OCI-LY3 (cell line): ENCODE data around the gene SIGLEC7.
"Not testable (repeated sequence)": the region's sequence is repeated elsewhere in the genome, so short reads cannot be mapped to it uniquely, and the experiment has no call there.

Experiments
- H2AFZ ChIP-seq: fragments of 200-600, 300-600 bp; shearing (Covaris generic); 2 replicates; pipeline ENCODE4 v1.6.0; 2014; ENCODE audit warnings: antibody characterized with exemption, low read depth, low read length
- H3K27ac ChIP-seq: fragments of 200-600, 300-600 bp; sonication (generic); 2 replicates; pipeline ENCODE4 v1.5.1; 2014; ENCODE audit warnings: mild to moderate bottlenecking, low read length, moderate library complexity, mixed read lengths
- H3K27me3 ChIP-seq: fragments of 200-600, 300-600 bp; sonication (generic); 2 replicates; pipeline ENCODE4 v1.6.1; 2014; ENCODE audit warnings: low read depth, low read length, mixed read lengths
- H3K36me3 ChIP-seq: fragments of 200-600, 300-600 bp; sonication (generic); replicated peaks from 2 replicates; pipeline ENCODE3; 2014; ENCODE audit warnings: low read depth, low read length, mixed read lengths
- H3K4me1 ChIP-seq: fragments of 300-600, 200-600 bp; sonication (generic); 2 replicates; pipeline ENCODE4 v1.6.1; 2014; ENCODE audit warnings: low read length, mixed read lengths
- H3K4me2 ChIP-seq: fragments of 200-600, 300-600 bp; sonication (generic); 2 replicates; pipeline ENCODE4 v1.6.1; 2014; ENCODE audit warnings: low read length, mixed read lengths
- H3K4me3 ChIP-seq: fragments of 300-600, 200-600 bp; sonication (generic); 2 replicates; pipeline ENCODE4 v1.5.1; 2014; ENCODE audit warnings: antibody characterized with exemption, mild to moderate bottlenecking, low read length, moderate library complexity
- H3K79me2 ChIP-seq: fragments of 300-600, 200-600 bp; shearing (Covaris generic); 2 replicates; pipeline ENCODE4 v1.6.1; 2014; ENCODE audit warnings: mild to moderate bottlenecking, low read length, mixed read lengths
- H3K9ac ChIP-seq: fragments of 300-600, 200-600 bp; shearing (Covaris generic); 2 replicates; pipeline ENCODE4 v1.6.0; 2014; ENCODE audit warnings: mild to moderate bottlenecking, low read length, moderate library complexity
- H3K9me3 ChIP-seq: fragments of 200-600, 300-600 bp; shearing (Covaris generic); 2 replicates; pipeline ENCODE4 v1.6.1; 2014; ENCODE audit warnings: low read length, mixed read lengths; ENCODE audit not compliant: insufficient read depth
- H4K20me1 ChIP-seq: fragments of 200-600, 300-600 bp; sonication (generic); 2 replicates; pipeline ENCODE4 v1.6.1; 2016; ENCODE audit warnings: low read length, mixed read lengths; ENCODE audit not compliant: insufficient read depth
- EZH2phosphoT487 ChIP-seq: fragments of 200-600 bp; shearing (Covaris generic); IDR thresholded peaks from 2 replicates; pipeline ENCODE4 v1.6.1; 2018; ENCODE audit warnings: antibody characterized with exemption, mixed run types, low read depth
- TF ChIP-seq, protein P1 (sequence below): fragments of 200-600, 300-600 bp; sonication (generic); IDR thresholded peaks from 2 replicates; pipeline ENCODE4 v1.5.1; 2014; ENCODE audit warnings: antibody characterized with exemption, low read length, low read depth

Gene SIGLEC7

DNA sequence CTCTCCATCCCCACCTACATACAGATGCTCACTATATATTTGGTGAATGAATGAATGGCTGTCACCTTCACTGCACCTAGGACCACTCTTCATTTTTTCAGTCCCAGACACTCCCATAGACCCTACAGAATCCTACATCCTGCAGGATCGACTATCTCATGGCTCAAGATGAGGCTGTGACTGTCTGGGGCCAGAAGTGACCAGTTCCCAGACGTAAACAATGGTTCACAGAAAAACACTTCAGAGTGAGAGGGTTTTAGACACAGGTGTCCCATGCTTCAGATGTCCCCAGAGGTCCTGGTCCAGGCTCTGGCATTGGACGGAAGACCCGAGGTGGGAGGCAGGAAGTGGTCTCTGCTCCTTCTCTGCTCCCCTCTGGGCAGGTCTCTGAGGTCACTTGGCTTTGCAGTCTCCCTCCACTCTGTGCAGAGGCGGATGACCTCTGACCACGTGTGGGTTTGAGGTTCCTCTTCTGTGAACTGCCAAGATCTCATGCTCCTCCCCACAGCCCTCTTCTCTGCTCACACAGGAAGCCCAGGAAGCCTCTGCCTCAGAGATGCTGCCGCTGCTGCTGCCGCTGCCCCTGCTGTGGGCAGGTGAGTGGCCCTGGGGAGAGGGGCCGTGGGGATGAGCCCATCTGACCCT, 24.9 kb downstream of the SIGLEC7 start:
- H3K27ac ChIP-seq: no peak overlapping the region
- peaks cover 49% of the 10 kb centered on the region for H3K27me3 ChIP-seq
- no peak overlapping the region for H3K4me3 ChIP-seq
- peak overlapping the region; percentile 15; the same call in 1 of the 2 replicates for H2AFZ ChIP-seq
- H3K9ac ChIP-seq: no peak overlapping the region
- no peaks in the 10 kb centered on the region for H3K36me3 ChIP-seq
- H4K20me1 ChIP-seq: no peaks in the 10 kb centered on the region
- 0 out of 2 replicates have a peak overlapping the region, but pooled peaks have one; percentile 8 for H3K4me2 ChIP-seq
- no peak for TF ChIP-seq EZH2phosphoT487
- TF ChIP-seq, protein P1, sequence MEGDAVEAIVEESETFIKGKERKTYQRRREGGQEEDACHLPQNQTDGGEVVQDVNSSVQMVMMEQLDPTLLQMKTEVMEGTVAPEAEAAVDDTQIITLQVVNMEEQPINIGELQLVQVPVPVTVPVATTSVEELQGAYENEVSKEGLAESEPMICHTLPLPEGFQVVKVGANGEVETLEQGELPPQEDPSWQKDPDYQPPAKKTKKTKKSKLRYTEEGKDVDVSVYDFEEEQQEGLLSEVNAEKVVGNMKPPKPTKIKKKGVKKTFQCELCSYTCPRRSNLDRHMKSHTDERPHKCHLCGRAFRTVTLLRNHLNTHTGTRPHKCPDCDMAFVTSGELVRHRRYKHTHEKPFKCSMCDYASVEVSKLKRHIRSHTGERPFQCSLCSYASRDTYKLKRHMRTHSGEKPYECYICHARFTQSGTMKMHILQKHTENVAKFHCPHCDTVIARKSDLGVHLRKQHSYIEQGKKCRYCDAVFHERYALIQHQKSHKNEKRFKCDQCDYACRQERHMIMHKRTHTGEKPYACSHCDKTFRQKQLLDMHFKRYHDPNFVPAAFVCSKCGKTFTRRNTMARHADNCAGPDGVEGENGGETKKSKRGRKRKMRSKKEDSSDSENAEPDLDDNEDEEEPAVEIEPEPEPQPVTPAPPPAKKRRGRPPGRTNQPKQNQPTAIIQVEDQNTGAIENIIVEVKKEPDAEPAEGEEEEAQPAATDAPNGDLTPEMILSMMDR: no peak
- no peaks in the 10 kb centered on the region for H3K9me3 ChIP-seq
- peaks cover 17% of the 10 kb centered on the region for H3K4me1 ChIP-seq
- H3K79me2 ChIP-seq: no peaks in the 10 kb centered on the region

DNA sequence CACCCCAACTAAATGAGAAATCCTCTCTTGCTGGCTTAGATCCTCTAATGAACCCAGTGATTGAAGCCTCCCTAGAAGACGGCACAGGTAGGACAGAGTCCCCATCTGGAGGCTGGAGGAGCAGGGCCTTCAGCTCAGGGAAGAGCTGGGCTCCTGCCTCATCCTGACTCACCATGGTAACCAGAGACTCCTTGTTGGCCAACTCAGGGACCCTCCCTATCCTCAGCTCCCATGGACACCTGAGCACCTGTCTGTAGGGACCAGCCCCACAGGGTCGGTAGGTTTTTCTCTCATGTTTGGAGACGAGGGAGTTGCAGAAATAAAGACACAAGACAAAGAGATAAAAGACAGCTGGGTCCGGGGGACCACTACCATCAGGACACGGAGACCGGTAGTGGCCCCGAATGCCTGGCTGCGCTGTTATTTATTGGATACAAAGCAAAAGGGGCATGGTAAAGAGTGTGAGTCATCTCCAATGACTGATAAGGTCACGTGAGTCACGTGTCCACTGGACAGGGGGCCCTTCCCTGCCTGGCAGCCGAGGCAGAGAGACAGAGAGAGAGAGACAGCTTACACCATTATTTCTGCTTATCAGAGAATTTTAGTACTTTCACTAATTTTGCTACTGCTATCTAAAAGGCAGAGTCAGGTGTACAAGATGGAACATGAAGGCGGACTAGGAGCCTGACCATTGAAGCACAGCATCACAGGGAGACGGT, 26.6 kb downstream of the SIGLEC7 start:
- TF ChIP-seq EZH2phosphoT487: no peak
- TF ChIP-seq, protein P1: no peak
- peaks cover 8% of the 10 kb centered on the region for H3K4me1 ChIP-seq
- peak overlapping the region; percentile 34; the same call in 1 of the 2 replicates for H3K4me3 ChIP-seq

DNA sequence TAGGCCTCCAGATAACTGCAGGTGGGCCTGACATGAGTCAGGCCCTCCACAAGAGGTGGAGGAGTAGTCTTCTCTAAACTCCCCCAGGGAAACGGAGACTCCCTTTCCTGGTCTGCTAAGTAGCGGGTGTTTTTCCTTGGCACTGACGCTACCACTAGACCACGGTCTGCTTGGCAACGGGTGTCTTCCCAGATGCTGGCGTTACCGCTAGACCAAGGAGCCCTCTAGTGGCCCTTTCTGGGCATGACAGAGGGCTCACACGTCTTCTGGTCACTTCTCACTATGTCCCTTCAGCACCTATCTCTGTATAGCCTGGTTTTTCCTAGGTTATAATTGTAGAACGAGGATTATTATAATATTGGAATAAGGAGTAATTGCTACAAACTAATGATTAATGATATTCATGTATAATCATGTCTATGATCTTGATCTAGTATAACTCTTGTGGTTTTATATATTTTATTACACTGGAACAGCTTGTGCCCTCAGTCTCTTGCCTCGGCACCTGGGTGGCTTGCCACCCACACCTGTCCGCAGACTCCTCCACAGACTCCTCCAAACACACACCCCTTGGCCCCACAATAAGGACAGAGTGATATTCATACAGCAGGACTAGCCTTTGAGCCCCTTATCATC, 27.3 kb downstream of the SIGLEC7 start:
- H3K27me3 ChIP-seq: peaks cover 58% of the 10 kb centered on the region
- not testable (repeated sequence) for H4K20me1 ChIP-seq, H3K36me3 ChIP-seq, H3K4me1 ChIP-seq, H3K9ac ChIP-seq, H3K79me2 ChIP-seq, H3K27ac ChIP-seq, H3K9me3 ChIP-seq
- peak overlapping the region; percentile 62; the same call in 1 of the 2 replicates for H2AFZ ChIP-seq
- TF ChIP-seq, protein P1: peak; percentile 66
- H3K4me2 ChIP-seq: peak overlapping the region; percentile 56
- peak overlapping the region; percentile 34; the same call in 1 of the 2 replicates for H3K4me3 ChIP-seq

More for the DNA sequence above, 26.6 kb downstream of the SIGLEC7 start:
- Histone ChIP-seq H2AFZ (peak overlapping the region; percentile 62; the same call in 1 of the 2 replicates), H3K27ac (no peak overlapping the region), H3K4me2 (peak overlapping the region; percentile 56), H3K79me2 (no peaks in the 10 kb centered on the region), H3K9me3 (no peaks in the 10 kb centered on the region), H4K20me1 (no peaks in the 10 kb centered on the region), H3K9ac (no peak overlapping the region), H3K36me3 (no peaks in the 10 kb centered on the region), H3K27me3 (peaks cover 52% of the 10 kb centered on the region)

DNA sequence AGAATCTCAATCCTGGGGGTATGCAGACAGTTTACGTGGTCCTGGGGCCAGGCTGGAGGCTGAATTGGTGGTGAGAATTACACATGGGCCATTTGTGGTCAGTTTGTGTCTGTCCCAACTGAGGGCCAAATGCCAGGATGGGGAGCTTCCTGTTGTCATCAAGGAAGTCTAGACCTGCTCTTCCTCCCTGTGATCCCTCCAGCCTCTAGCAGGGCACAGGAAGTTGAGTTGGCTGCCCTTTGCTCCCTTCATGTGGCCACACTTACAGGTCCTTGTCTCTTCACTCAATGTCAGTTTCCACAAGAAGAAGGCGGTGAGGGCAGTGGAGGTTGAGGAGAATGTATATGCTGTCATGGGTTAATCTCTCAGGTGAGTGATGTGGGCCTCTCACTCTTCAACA, 30.1 kb downstream of the SIGLEC7 start:
- no peaks in the 10 kb centered on the region for H3K36me3 ChIP-seq
- no peak overlapping the region for H3K4me3 ChIP-seq
- H3K27ac ChIP-seq: no peak overlapping the region
- no peak overlapping the region for H3K4me2 ChIP-seq
- H2AFZ ChIP-seq: no peak overlapping the region
- no peak overlapping the region for H3K9ac ChIP-seq
- H3K4me1 ChIP-seq: no peaks in the 10 kb centered on the region
- TF ChIP-seq EZH2phosphoT487: no peak
- TF ChIP-seq, protein P1: no peak
- no peaks in the 10 kb centered on the region for H3K9me3 ChIP-seq
- peaks cover 62% of the 10 kb centered on the region for H3K27me3 ChIP-seq
- no peaks in the 10 kb centered on the region for H3K79me2 ChIP-seq
- no peaks in the 10 kb centered on the region for H4K20me1 ChIP-seq
